Measurements from ENCODE around the gene HYAL1.

Gene HYAL1

GRCh38 chr3:50300681-50301254 is 2.6 kb downstream of the HYAL1 start (continued):
- TF ChIP-seq ZNF70 (CRISPR knock-in tag; IDR thresholded peaks at IDR 0.05) (no peak), SNAI2 (CRISPR knock-in tag; IDR thresholded peaks at IDR 0.05) (no peak), ZFP3 (CRISPR knock-in tag; IDR thresholded peaks at IDR 0.05) (no peak), TOX (CRISPR knock-in tag; IDR thresholded peaks at IDR 0.05; ENCODE audit: borderline replicate concordance) (no peak), GLIS3 (CRISPR knock-in tag; IDR thresholded peaks at IDR 0.05) (no peak), PPARA (CRISPR knock-in tag; IDR thresholded peaks at IDR 0.05; ENCODE audit: borderline replicate concordance) (no peak), ARNTL (CRISPR knock-in tag; IDR thresholded peaks at IDR 0.05; ENCODE audit: borderline replicate concordance, low read depth) (no peak), OSR1 (CRISPR knock-in tag; IDR thresholded peaks at IDR 0.05) (no peak), ESRRG (CRISPR knock-in tag; IDR thresholded peaks at IDR 0.05) (no peak)
- TF ChIP-seq, protein P1, sequence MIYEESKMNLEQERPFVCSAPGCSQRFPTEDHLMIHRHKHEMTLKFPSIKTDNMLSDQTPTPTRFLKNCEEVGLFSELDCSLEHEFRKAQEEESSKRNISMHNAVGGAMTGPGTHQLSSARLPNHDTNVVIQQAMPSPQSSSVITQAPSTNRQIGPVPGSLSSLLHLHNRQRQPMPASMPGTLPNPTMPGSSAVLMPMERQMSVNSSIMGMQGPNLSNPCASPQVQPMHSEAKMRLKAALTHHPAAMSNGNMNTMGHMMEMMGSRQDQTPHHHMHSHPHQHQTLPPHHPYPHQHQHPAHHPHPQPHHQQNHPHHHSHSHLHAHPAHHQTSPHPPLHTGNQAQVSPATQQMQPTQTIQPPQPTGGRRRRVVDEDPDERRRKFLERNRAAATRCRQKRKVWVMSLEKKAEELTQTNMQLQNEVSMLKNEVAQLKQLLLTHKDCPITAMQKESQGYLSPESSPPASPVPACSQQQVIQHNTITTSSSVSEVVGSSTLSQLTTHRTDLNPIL (CRISPR knock-in tag; IDR thresholded peaks at IDR 0.05; ENCODE audit: low read depth) = no peak
- TF ChIP-seq, protein P2, sequence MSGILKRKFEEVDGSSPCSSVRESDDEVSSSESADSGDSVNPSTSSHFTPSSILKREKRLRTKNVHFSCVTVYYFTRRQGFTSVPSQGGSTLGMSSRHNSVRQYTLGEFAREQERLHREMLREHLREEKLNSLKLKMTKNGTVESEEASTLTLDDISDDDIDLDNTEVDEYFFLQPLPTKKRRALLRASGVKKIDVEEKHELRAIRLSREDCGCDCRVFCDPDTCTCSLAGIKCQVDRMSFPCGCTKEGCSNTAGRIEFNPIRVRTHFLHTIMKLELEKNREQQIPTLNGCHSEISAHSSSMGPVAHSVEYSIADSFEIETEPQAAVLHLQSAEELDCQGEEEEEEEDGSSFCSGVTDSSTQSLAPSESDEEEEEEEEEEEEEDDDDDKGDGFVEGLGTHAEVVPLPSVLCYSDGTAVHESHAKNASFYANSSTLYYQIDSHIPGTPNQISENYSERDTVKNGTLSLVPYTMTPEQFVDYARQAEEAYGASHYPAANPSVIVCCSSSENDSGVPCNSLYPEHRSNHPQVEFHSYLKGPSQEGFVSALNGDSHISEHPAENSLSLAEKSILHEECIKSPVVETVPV (CRISPR knock-in tag; IDR thresholded peaks at IDR 0.05) = no peak

DNA sequence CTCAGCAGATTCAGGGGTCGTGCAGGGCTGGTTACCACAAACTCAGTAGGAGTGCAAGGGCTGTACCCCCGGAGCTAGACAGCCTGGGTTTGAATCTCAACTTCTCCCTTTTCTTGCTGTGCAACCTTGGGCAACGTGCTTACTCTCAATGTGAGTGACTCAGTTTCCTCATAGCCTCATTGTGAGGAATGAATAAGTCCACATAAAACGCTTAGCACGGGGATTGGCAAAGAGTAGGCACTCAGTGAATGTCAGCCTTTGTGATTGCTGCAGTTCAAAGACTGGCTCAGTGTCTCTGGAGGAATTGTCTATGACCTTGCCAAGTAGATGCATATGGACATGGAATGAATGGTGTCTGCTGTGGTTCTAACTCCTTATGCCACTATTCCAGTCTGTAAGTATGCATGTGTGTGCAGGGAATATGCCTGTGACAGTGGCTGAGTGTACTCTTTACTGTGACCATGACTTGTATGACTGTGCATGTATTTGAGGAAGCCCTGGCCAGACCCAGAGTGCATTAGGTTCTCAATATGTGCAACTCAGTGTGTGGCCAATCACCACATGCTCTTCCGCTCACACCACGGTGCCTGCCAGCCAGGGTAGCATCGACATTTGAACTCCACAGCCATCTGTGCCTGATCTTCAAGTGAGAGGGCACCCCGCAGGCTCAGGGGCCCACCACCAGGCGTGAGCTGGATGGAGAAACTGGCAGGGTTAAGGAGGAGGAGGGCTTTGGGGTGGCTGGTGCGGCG is 3.3 kb downstream of the HYAL1 start:
- no peak for TF ChIP-seq TCF4 (CRISPR knock-in tag; IDR thresholded peaks at IDR 0.05; ENCODE audit: borderline replicate concordance)
- TF ChIP-seq, protein P2 (CRISPR knock-in tag; IDR thresholded peaks at IDR 0.05) = no peak
- no peak for TF ChIP-seq TOX (CRISPR knock-in tag; IDR thresholded peaks at IDR 0.05; ENCODE audit: borderline replicate concordance)
- TF ChIP-seq GLIS3 (CRISPR knock-in tag; IDR thresholded peaks at IDR 0.05) = no peak
- TF ChIP-seq ZFP3 (CRISPR knock-in tag; IDR thresholded peaks at IDR 0.05) = no peak
- TF ChIP-seq TSHZ2 (CRISPR knock-in tag; IDR thresholded peaks at IDR 0.05) = no peak
- no peak for TF ChIP-seq ARNTL (CRISPR knock-in tag; IDR thresholded peaks at IDR 0.05; ENCODE audit: borderline replicate concordance, low read depth)
- no peak for TF ChIP-seq ZNF8 (CRISPR knock-in tag; IDR thresholded peaks at IDR 0.05)
- no peak for TF ChIP-seq ZNF565 (CRISPR knock-in tag; conservative IDR thresholded peaks at IDR 0.05; ENCODE audit: low read depth)
- TF ChIP-seq ISL1 (CRISPR knock-in tag; IDR thresholded peaks at IDR 0.05) = no peak
- no peak for TF ChIP-seq ZNF70 (CRISPR knock-in tag; IDR thresholded peaks at IDR 0.05)
- TF ChIP-seq, protein P3, sequence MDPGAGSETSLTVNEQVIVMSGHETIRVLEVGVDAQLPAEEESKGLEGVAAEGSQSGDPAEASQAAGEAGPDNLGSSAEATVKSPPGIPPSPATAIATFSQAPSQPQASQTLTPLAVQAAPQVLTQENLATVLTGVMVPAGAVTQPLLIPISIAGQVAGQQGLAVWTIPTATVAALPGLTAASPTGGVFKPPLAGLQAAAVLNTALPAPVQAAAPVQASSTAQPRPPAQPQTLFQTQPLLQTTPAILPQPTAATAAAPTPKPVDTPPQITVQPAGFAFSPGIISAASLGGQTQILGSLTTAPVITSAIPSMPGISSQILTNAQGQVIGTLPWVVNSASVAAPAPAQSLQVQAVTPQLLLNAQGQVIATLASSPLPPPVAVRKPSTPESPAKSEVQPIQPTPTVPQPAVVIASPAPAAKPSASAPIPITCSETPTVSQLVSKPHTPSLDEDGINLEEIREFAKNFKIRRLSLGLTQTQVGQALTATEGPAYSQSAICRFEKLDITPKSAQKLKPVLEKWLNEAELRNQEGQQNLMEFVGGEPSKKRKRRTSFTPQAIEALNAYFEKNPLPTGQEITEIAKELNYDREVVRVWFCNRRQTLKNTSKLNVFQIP (CRISPR knock-in tag; IDR thresholded peaks at IDR 0.05; ENCODE audit: borderline replicate concordance, low read depth) = no peak
- TF ChIP-seq SNAI2 (CRISPR knock-in tag; IDR thresholded peaks at IDR 0.05) = no peak
- TF ChIP-seq, protein P1 (CRISPR knock-in tag; IDR thresholded peaks at IDR 0.05; ENCODE audit: low read depth) = no peak
- TF ChIP-seq ZFP30 (CRISPR knock-in tag; IDR thresholded peaks at IDR 0.05) = no peak
- TF ChIP-seq RARB (CRISPR knock-in tag; IDR thresholded peaks at IDR 0.05) = no peak
- no peak for ATAC-seq
